Endothelial cell of umbilical vein (primary cell): ENCODE measurements around the gene SMARCD2.

Source experiments
- CTCF ChIP-seq, 2 donors: IDR thresholded peaks; 1 replicate in 1 of 2; 2 replicates in 1 of 2; pipeline ENCODE4 v1.5.1; 2011; ENCODE audit warnings: low read length in 2 of 2, mild to moderate bottlenecking in 2 of 2, moderate library complexity in 2 of 2, control low read depth in 1 of 2, inconsistent platforms in 1 of 2, low read depth in 1 of 2; ENCODE audit not compliant: insufficient read depth in 1 of 2; ENCODE audit errors: extremely low read depth in 1 of 2
- EZH2 ChIP-seq: IDR thresholded peaks from 2 replicates; pipeline ENCODE4 v1.6.1; 2012; ENCODE audit warnings: borderline replicate concordance, low read depth, mild to moderate bottlenecking, moderate library complexity, low read length, inconsistent platforms; ENCODE audit not compliant: severe bottlenecking
- FOS ChIP-seq: IDR thresholded peaks from 2 replicates; pipeline ENCODE4 v1.6.1; 2011; ENCODE audit warnings: mild to moderate bottlenecking, low read length, moderate library complexity, borderline replicate concordance; ENCODE audit not compliant: insufficient read depth
- JUN ChIP-seq: IDR thresholded peaks from 2 replicates; pipeline ENCODE4 v1.6.1; 2011; ENCODE audit warnings: borderline replicate concordance, low read depth; ENCODE audit not compliant: insufficient read length, insufficient read depth
- MYC ChIP-seq: IDR thresholded peaks from one replicate; pipeline ENCODE4 v1.6.1; 2011; ENCODE audit warnings: mild to moderate bottlenecking, low read depth, low read length
- POLR2A ChIP-seq: IDR thresholded peaks from 2 replicates; pipeline ENCODE4 v1.6.1; 2012; ENCODE audit warnings: low read depth, mild to moderate bottlenecking, control low read depth, low read length
- POLR2AphosphoS5 ChIP-seq: IDR thresholded peaks from 2 replicates; pipeline ENCODE4 v1.6.1; 2012; ENCODE audit warnings: low read depth, mild to moderate bottlenecking, control low read depth, low read length, moderate library complexity; ENCODE audit not compliant: insufficient read depth
- TF ChIP-seq, protein P1 (sequence below): IDR thresholded peaks from 2 replicates; pipeline ENCODE4 v1.6.1; 2011; ENCODE audit not compliant: insufficient read depth, insufficient read length

- TF ChIP-seq MYC = no peak
- TF ChIP-seq EZH2 = no peak
- no peak for TF ChIP-seq CTCF (IDR thresholded peaks at IDR 0.05; ENCODE audit: extremely low read depth in 1 of 2, insufficient read depth in 1 of 2, low read depth in 1 of 2, low read length in 2 of 2)
- no peak for TF ChIP-seq FOS
- no peak for TF ChIP-seq POLR2AphosphoS5
- no peak for TF ChIP-seq POLR2A
- TF ChIP-seq, protein P1, sequence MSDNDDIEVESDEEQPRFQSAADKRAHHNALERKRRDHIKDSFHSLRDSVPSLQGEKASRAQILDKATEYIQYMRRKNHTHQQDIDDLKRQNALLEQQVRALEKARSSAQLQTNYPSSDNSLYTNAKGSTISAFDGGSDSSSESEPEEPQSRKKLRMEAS = no peak
- TF ChIP-seq JUN = no peak
Measured at GRCh38 chr17:63832014-63832413, 10.5 kb downstream of the SMARCD2 start.
